GM19468 (cell line): Measurements from ENCODE around the gene CDH23.

Experiments
- ATAC-seq: cut with Tn5 transposase; IDR thresholded peaks from one replicate; pipeline ENCODE4 v1.9.1; 2021; ENCODE audit warnings: mild to moderate bottlenecking, moderate library complexity, moderate number of reproducible peaks; ENCODE audit not compliant: unreplicated experiment; ENCODE audit errors: extremely low read depth

Gene CDH23

DNA sequence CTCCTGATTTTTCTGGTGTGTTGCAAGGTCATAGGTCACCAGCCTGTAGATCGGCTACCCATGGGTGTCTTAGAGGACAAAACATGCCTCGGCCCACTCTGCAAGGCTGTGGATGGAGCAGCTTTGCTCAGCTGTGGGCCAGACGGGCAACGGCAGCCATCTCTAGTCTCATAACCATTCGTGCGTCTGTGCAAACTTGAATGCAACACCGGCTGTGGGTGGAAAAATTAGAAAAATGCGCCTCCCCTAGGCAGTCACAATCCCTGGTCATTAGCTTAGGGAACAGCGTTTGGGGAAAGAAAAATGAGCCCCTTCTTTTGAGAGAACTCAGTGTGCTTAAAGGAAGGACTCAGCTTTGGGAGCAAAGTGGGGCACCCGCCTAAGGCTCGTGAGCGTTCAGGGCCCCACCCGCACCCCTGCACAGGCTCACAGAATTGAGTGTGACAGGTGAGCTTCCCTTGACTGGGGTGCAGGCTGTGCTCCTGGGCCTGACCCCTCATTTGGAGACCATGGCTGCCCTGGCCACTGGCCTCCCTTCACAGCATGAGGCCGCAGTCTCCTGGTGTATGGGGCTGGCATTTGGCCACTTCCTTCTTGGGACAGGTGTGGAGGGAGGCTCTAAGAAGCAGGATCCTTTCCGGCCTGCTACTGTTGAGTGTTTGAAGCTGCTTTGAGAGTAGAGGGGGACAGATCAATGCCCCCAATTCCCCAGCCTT, 174.9 kb downstream of the CDH23 start:
- ATAC-seq, result no peak

DNA sequence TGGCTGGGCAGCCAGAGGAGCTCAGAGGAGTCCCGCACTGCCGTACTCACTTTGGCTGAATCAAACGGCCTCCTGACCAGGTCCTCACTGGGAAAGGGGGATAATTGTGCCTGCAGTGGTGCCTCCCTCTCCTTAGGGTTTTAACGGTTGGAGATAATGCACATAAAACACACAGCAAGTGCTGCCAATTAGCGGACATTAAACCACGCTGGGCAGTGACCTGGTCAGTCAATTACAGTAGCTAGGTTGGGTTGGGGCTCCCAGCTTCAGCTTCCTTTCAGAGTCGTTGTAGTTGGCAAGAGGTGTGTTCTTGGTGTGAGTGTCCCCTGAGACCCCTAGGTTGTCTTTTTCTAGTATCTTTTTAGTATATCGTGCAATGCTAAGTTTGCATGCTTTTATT, 176.2 kb downstream of the CDH23 start:
- no peak for ATAC-seq

DNA sequence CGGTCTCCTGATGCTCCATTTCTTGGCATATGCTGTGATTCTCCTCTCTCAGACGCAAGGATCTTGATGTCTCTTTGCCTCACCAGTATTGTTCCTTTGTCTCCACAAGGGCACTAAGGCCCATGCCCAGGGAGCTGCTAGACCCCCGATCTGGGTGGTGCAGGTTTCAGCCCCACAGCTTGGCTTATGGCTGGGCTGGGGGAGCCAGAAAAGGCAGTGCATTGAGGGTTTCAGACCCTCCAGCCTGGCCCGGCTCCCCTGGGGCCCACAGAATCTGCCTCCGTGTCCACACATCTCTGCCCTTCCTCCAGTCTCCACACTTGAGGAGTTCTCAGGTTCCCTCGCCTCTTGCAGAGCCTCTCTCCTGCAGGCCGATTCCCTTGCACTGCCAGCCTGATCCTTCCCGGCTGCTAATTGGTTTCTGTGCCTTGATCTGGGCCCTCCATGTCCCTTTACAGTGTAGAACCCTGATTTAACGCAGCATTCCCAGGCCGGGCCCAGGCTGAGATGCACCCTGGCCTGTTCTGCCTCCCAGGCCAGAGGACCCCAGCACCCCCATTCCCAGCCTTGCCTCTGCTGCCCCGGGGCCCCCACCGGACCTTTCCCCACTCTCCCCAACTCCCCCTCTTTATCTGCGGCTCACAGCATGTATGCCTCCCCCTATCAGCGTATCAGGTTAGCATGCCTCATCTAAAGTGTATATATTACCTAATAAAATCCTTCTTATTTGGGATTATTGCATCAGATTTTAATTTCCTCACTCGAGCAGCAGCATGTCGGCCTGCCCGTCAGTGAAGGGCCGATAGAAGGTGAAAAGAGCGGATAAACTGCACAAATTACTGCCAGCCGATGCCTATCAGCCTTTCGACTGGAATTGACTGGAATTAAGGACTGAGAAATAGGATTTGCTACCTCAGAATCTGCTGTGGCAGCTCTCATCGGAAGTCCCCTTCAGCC, 177.1 kb downstream of the CDH23 start:
- ATAC-seq, result no peak

DNA sequence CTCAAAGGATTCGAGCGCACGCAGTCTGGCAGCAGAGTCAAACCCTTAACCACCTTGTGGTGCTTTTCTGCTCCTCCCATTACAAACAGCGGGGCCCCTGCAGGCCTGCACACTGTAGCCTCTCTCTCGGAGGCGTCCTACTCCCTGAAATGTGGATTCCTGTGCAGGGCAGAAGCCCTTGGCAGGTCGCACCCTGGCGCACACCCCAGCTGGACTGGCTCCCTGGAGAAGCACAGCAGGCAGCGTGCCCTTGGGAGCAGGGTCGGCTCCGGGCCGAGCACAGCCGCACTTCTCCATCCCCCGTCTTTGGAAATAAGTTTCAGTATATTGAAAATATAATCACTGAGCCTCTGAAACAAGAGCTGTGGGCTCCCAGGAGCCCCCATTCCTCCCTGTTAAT, 178.7 kb downstream of the CDH23 start:
- no peak for ATAC-seq

DNA sequence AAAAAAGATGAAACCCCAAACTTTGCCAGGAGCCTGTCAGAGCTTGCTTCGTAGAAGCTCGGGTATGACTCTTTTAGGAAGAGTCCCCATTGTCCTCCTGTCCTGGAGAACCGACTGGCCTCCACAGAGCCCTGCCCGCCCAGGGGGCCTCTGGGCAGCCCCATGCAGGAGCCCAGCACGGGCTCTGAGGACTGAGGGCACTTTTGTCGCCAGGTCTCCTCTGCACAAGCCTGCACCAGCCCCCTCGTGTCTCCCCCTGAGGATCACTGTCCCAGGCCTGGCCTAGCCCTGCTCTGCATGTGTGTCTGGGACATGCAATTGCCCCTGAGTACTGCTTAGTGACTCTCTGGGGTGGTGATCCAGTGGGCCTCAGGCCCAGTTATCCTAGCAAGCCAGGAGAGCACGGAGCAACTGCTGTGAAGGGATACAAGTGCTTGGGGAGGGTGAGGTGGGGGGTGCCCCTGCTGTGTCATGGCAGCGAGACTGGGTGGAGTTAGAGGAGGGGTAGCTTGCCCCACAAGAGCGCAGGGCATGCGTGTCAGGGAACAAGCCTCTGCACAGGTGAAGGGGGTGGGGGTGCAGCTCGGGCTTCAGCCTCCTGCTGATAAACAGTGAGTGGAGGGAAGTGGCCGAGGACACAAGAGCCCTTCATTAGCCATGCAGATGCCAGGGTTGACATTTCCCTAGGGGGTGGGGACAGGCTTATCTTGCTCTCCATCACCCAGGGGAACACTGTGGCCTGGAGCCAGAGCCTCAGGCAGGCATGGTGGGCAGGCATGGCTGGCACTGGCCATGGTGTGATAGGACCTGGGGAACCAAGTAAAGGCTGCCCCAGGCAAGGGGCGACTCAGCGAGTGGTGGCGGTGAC, 179.4 kb downstream of the CDH23 start:
- ATAC-seq, result no peak

DNA sequence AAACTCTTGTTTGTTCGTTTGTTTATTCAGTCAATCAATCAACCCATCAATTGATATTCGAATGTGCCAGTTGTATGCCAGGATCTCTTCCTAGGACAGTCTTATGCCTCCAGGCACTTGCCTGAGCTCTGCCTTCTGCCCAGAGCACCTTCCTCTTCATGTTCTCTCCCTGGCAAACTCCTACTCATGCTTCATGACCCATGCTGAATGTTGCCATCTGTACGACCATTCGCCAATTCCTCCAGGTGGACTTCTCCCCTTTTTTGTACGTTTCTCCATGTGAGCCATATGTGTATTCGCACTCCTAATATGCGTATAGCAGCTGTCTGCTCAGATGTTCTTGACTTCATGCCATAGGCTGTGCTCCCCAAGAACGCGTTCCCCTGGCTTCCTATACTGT, 180.1 kb downstream of the CDH23 start:
- no peak for ATAC-seq

DNA sequence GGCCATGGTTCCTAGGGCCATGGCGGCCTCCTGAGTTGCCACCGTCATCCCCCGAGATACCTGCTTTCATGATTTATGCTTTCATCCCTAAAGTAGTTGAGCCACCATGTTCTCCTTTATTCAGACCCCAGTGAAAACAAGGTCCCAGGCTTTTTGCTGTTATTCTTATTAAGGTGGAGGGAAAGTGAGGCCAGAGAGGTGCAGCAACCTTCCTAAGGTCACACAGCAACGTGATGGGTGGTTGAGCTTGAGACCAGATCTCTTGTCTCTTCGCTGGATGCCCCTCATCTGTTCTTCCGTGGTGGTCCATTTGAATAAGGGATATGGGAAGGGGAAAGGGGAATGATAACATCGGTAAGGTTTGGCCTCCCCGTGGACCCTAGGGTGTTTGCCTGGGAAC, 180.6 kb downstream of the CDH23 start:
- no peak for ATAC-seq

DNA sequence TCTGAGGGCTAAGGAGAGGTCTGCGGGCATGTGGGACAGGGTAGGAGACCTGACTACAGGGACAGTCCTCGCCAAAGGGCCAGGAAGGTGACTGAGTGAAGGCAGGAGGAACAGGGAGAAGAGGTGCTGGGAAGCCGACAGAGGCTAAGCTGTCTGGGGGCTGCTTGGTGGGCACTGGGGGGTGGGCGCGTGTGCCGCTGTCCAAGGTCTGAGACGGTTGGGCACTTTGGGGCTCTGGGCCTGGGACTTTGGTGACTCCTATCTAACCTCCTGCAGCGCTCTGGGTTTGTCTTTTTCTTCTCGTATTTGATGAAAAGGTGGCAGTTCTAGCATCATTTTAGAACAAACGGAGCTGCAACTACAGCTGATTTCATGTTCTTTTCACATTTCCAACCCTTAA, 181.3 kb downstream of the CDH23 start:
- ATAC-seq, result no peak

DNA sequence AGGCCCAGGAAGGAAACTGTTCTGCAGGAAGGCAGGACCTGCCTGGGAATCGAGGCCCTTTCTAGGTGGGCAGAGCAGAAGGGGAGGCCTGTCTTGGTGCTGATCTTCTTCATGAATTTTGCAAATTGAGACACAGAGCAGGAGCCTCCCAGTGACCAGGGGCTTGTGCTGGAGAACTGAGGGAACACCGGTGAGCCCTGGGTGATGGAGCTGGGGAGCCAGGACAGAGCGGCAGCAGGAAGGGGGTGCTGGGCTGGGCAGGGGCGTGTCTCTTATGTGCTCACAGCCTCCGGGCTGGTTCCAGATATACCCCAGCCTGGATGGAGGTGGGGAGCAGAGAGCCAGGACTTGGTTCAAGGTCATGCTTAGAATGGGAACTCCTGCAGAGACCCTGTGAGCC, 182.9 kb downstream of the CDH23 start:
- no peak for ATAC-seq

DNA sequence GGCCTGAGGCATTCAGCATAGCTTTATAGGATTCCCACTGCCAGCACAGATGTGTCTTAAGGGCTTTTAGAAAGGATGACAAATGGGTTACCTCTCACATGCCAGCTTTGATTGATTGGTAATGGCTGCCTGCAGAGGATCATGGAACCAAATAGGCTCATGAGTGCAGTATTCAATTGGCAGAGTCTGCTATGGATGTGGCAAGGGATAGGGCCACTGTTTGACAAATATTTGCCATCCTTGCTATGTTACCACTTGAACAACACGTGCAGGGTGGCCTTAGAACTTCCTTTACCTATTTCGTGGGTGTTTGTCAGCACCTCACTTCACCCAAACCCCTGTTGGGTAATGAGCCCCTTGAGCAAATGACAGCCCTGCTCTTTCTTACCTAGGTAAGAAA, 183.7 kb downstream of the CDH23 start:
- no peak for ATAC-seq

DNA sequence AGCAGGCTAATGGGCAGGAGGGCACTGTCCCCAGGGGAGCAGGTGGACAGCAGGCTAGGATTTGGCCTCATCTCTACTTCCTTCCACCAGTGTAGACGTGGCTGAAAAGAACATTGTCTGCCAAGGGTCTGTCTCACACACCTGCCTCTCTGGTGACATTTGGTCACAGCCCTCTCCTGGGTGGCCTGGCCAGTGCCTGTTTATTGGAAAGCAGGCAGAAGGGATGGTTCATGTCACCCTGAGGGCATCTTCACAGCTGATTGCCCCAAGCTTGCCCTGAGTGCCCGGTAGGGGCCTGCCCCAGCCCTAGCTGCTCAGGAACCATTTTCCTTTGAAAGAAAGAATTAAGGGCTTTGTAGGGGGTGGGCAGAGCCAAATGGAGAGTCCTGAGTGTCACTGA, 184.2 kb downstream of the CDH23 start:
- no peak for ATAC-seq

DNA sequence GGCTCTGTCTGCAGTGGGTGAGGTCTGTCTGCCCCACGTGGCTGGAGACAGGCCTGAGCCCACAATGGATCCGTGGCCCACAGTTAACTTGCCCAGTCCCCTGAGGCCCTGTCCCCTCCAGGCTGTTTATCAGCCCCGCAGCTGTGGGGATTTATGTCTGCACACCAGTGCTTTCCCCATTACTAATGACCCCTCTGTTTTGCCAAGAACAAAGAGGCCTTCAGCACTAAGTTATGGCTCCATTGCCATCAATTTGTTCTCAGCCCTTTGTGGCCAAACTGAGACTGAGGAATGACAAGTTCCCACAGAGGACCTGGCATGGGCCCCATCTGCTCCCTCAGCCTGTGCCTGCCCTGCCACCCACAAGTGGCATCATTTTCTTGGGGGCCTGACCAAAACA, 184.7 kb downstream of the CDH23 start:
- ATAC-seq, result no peak

DNA sequence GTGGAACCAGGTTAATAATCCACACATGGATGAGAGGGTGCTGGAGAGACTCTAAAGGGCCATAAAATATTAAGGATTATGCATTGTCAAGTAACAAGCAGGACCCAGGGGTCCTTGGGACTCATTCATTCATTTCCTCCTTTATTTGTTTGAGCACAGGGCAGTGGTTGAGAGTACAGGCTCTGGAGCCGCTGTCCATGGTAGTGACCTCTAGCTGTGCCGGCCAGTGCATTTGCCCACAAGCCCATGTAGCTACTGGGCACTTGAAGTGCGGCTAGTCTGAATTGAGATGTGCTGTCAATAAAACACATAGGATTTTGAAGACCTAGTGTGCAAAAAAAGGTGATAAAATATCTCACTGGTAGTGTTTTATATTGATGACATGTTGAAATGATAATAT, 185.3 kb downstream of the CDH23 start:
- ATAC-seq, result no peak

DNA sequence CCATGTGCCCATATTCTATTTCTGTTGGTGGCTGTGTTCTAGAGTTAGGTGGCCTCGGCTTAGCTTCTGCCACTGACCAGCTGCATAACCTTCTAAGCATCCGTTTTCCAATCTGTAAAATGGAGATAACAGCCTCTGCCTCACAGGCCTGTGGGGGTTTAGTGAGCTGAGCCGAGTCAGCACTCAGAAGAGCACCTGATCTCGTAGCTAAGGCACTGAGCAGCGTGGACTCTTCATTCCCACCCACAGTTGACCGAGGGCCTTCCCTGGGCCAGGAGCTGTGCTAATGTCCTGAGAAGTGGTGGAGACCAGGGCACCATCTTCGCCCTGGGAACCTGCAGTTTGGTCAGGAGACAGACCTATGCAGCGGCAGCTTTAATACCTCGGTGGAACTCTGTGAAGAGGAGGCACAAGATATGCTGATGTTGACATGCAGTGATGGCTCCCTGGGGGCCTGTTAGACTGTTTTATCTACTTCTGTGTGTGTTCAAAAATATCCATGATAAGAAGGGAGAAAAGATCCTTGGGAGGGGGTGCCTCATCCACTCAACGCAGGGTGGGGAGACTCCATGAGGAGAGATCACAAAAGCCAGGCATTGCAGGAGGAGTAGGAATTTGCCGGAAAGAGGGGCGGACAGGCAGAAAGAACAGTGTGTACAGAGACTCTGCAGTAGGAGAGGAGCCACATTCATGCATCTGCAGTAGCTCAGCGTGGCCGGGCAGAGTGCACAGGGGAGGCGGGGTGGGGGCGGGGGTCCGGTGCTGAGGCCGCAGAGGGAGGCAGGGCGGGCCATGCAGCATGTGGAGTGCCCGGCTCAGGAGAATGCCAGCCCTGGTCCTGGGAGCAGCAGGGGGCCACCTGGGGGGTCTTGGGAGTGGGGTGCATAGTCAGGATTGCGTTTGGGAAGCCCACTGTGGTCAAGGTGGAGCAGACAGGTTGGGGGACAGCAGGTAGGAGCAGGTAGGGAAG, 186.1 kb downstream of the CDH23 start:
- ATAC-seq, result no peak

DNA sequence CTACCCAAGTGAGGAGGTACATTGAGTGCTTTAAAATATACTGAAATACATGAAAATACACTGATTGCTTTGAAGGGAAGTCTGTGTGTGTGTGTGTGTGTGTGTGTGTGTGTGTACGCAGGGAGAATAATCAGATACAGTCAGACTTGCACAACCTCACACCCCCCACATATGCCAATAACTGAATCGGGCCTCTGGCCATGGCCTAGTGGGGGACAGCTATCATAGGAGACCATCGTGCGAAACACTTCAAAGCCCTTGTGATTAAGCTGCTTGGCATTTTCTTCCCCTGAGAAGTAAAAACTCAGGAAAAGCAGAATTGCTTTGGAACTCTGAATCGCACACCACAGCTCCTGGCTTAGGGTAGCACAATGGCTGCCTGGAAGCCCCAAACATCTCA, 187.7 kb downstream of the CDH23 start:
- ATAC-seq, result no peak

DNA sequence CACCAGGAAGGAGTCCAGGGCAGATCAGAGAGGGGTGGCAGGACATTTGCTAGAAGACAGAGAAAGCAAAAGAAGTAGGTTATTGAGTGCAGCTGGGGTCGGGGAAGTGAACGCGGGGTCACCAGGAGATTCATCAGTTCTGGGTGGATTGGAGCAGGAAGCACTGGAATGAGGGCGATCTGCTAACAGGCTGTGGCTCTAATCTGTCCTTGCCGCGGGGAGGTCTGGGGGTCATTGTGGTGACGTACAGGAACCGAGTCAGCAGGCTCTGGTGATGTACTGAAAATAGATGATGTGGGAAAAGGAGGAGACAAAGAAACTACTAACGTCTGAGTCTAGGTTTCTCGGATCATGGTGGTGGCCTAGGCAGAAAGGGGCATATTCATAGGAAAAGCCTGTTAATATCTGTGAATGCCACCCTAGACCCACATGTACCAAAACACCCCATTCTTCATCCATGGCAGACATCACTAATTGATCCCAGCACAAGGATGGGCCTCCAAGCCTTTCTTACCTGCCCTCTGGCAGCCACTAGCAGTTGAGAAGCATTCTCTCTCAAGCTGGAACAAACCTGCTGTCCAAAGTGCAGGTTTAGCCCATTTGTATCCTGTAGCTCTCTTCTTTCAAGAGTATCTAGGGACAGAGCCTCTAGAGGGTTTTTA, 188.3 kb downstream of the CDH23 start:
- no peak for ATAC-seq

DNA sequence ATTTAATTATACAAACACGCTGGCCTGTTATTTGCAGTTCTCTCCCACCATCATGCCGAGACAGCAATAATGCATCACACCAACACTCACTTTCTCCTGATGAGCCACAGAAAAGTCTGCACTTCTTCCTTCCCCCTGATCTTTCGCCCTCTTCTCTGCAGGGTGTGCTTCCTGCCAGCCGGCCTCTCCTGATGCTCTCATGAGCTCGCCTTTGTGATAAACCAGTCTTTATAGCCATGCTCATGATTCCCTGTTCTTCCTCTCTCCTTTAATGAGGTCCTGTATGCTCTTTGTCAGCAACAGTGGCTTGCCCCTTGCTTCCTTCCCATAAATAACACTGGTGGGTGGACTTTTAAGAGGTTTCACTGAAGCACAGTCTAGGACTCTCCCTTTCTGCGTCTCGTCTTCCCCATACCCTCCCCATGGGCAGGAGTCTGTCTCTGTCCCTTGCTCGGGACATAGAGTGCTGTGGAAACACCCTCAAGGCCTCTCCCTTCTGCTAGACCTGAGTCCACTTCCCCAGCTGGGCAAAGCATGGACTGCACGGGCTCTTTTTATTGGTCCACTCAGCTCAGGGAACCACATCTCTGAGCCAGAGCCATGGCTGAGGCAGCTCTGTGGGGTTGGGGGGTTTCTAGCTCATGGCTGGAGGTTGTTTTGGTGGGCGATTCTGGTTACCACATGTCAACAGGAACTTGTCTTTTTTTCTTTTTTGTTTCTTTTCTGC, 189.0 kb downstream of the CDH23 start:
- ATAC-seq, result no peak

DNA sequence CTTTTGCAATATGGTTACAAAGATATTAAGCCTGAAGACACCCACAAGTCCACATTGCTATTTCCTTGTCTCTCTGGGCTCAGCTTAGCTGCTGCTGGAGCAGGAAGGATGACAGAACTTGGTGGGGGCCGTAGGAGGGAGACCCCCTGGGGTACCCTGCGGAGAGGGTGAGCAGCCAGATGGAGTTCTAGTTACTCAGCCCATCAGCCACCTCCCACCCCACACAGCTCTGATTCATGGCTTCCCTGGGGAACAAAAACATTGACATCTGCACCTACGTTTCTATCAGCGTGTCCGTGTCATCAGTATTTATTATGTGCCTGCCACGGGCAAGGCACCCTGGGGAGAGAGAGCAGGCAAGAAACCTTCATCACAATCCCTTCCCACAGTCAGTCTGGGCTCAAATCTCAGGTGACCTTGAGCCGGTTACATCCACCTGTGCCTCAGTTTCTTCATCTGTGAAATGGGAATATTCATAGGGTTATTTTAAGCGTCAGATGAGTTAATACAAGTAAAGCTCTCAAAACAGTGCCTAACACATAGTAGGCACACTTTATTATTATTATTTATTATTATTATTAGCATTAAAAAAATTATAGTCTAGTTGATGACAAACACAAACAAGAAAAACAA, 191.3 kb downstream of the CDH23 start:
- no peak for ATAC-seq
